ENCODE measurements around the gene MYH7.

DNA sequence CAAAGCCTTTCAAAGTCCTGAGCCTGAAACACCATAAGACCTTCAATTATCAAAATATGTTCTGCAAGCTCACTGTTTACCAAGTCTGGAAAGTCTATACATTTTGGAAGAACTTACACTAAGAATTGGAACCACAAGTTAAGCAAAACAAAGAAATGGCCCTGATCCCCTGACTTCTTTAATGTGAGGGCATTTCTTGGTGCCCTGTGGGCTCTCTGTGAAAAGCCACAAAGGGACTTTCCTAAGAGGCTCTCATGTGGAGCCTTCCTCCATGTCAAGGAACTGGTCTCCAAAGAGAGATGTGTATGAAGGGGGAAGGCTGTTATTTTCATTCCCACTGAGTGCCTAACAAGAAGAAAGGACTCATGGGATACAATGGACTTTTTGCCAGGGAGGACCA is 13.9 kb downstream of the MYH7 start:
- TF ChIP-seq, protein P1, sequence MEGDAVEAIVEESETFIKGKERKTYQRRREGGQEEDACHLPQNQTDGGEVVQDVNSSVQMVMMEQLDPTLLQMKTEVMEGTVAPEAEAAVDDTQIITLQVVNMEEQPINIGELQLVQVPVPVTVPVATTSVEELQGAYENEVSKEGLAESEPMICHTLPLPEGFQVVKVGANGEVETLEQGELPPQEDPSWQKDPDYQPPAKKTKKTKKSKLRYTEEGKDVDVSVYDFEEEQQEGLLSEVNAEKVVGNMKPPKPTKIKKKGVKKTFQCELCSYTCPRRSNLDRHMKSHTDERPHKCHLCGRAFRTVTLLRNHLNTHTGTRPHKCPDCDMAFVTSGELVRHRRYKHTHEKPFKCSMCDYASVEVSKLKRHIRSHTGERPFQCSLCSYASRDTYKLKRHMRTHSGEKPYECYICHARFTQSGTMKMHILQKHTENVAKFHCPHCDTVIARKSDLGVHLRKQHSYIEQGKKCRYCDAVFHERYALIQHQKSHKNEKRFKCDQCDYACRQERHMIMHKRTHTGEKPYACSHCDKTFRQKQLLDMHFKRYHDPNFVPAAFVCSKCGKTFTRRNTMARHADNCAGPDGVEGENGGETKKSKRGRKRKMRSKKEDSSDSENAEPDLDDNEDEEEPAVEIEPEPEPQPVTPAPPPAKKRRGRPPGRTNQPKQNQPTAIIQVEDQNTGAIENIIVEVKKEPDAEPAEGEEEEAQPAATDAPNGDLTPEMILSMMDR (IDR thresholded peaks at IDR 0.05; ENCODE audit: insufficient read depth, low read length, poor library complexity, severe bottlenecking): no peak
- no peak for TF ChIP-seq EZH2phosphoT487 (conservative IDR thresholded peaks at IDR 0.05; ENCODE audit: low read length)
